Measurements from ENCODE around the gene ITGB1BP1.

ITGB1BP1 gene

DNA sequence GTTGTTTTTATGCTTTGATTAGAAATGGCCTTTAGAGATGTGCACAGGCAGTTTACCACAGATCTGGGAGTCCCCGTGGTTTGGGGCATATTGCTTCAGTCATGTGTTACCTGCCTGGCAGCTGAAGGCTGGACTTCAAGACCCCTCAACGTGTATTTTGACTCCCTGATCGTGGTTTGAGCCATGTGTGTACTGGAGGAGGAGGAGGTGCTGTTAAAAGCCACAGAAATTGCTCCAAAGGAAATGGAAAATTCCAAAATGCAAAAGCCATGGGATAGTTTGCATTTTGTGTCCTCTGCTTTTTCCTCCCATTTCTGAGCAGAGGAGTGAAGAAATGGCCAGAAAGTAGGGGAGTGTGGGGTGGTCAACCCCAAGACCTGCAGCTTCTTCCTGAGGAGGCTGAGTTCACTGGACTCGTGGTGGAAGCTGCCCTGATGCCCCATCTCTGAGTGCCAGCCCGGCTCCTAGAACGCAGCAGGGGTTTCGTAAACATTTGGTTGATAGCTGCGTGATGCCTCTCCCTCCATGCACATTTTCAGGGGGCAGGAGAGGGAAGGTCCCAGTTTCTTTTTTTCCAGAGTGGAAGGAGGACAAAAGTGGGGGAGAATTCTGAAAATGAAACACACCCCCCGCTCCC is 45.7 kb downstream of the ITGB1BP1 start:
- peak; percentile 18 for DNase-seq

DNA sequence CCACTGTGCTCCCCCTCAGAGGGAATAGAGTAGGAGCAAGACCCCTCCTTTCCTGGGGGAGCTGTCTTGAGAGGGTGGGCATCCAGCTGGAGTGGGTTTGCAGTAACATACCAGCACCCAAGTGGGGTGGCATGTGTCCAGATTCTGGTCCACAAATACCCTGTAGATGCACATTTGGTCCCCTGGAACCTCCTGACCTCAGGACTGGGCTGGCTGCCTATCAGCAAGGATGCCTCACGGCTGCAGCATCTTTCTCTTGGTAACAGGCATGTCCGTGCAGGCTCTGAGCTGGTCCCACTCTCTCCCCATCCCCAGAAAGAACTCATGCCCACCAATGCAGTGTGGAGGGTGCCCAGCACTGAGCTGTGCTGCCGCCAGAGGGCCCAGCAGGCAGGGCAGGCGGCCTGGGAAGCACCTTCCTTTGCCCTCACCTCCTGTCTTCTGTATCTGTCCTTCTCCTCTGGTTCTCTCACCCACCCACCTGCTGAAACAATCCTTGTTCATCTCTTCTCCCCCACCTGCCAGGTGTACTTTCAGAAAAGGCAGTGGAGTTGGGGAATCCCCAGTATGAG is 47.4 kb downstream of the ITGB1BP1 start:
- DNase-seq: no peak

DNA sequence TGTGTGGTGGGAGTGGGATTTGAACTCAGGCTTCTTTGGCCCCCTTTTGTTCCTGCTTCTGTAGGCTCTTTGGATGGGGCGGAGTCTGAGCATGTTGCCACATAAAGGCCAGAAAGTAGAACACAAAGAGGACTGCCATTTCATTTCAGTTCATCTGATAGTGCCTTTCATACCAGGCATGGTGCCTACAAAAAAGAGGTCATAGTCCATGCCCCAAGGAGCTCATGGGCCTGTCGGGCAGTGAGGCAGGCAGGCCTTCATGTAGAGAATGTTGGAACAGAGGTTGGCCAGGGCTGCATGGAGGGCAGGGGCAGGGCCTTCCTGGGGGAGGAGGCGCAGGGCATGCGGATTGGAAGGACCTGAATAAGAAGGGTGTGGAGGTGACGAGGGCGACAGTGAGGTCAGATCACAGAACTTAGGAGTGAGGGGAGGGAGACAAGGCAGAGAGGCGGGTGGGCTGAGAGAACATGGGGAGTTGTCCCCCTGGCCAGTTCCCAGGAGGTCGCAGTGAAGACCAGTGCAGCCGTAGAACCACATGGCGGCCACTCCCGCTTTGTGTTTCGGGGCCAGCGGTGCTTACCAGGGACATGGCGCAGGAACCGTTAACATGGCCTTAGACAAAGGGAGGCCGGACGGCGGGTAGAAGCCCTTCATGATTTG is 49.1 kb downstream of the ITGB1BP1 start:
- DNase-seq: no peak

DNA sequence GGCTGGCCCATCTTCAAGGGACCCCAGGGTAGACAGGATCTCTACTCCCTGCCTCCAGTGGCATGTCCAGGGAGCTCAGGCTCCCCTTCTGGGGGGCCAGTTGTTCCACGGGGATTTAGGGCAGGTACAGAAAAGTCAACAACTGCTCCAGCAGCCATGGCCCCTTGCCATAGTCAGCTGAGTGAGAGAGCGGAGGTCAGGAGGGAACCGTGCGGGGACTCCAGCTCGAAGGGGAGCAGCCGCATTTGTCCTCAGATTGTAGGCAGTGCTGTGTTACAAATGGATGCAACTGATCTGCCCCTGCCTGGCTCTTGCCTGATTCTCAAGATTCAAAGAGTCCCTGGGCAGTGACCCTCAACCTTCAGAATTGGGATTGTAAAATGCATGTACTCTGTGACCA is 49.9 kb downstream of the ITGB1BP1 start:
- no peak for DNase-seq

DNA sequence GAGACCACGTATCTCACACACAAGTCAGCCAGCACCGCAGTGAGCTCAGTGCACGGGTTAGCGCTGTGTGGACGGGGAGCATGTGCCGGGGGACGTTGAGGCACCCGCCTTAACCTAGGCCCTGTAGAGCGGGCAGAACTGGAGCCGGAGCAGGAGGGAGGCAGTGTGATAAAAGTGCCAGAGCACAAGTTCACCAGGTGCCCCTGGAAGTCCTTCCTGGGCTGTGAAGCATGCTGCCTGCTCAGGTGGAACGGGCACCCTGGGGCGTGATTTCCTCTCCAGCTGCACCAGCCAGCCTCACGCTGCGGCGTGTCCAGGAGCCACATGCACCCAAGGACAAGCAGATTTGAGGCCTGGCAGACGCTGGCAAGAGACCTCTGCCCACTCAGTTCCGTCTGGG is 50.3 kb downstream of the ITGB1BP1 start:
- DNase-seq: no peak

DNA sequence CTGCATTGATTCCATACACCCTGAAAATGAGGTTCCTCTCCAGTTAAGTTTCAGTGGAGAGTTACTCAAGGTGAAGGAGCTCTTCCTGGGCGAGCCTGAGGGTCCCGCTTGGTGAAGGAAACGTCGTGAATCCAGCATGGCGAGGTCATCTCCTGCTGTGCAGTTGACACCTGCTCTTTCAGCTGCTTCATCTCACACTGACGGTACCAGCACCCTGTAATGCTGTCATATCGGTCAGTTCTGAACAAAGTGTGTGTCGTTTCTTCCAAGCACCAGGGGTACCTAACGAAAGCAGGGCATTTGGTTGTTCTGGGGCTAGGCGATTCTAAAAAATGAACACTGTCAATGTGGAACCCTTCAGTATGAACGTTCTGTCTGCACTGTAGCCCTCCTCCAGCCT is 52.6 kb downstream of the ITGB1BP1 start:
- DNase-seq: no peak

DNA sequence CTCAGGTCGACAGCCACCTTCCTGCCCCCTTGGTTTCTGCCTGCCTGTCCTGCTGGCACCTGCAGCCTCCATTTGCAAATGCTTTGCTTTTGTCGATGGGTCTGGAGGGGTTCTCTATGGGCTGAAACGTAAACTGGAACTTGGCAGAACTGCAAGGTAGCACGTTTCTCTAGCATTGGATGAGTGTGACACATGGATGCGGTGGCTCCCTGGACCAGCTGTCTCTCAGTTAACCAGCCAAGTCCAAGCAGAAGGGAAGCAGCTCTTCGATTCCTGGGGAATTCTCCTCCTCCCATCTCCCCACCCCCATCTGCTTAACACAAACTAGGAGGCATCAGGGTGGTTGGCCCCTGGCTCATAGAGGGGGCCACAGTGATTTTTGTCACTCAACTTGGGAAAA is 57.3 kb downstream of the ITGB1BP1 start:
- DNase-seq: no peak

DNA sequence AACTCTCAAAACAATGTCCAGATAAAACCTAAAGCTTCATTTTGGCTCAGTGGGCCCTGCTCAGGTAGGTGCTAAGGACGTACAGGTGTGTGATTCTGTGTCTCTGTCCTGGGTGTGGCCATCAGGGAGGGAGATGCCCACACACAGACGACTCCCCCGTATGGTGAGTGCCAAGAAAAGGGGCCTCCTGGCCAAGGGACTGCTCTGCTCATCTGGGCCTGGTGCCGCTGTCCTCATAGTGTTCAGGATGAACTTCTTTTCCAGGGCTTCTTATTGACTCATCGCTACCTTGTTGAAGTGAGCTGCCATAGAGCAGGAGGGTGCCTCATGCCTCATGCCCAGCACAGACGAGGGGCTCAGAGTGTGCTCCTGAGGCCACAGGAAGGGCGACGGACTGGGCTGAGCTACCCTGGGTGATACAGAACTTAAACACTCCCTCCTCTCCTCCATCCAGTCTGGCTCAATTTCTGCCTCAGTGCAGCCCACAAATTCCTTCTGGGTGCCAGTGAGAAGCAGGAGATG is 57.8 kb downstream of the ITGB1BP1 start:
- no peak for DNase-seq

DNA sequence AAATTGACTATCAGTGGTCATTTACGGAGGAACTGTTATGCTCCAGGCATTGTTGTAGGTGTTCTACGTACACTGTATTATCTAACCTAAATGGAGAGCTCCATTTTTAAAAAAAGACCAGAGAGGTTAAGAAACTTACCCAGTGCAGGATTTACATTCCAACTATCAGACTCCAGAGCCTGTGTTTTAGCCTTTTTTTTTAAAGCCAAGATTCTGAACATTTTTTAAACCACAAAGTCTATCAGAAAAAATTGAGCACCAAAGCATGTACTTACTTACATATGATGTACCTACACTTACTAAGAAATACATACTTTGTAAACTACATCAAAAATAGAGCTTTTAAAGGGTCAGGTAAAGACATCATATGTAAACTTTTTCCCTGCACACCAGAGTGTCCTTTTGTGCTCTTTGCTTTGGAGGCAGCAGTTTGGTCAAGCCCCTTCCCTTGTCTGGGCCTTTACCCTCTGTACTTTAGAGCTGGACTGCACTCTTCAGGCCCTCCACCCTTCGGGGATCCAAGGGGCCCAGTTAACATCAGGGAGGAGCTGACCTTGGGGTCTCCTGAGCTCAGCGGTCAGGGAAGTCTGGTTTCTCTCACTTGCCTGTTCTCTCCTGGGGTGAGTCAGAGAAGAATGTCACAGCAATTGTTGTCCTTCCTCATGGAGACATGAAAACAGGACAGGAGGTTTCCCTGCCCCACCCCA is 58.4 kb downstream of the ITGB1BP1 start:
- DNase-seq: peak; percentile 26

DNA sequence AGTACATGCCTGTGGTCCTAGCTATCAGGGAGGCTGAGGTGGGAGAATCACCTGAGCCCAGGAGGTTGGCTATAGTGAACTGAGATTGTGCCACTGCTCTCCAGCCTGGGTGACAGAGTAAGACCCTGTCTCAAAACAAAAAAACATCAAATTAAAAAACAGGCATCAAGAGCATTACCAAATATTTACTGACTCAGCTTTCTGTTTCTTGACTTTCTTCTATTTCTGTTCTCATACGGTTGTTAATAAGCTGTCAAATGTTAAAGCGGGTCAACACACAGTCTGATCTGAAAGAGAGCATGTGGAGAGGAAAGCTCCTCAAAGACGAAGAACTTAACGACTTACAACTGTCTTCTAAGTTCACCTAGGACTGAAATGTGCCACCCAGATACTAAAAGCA is 59.0 kb downstream of the ITGB1BP1 start:
- no peak for DNase-seq

DNA sequence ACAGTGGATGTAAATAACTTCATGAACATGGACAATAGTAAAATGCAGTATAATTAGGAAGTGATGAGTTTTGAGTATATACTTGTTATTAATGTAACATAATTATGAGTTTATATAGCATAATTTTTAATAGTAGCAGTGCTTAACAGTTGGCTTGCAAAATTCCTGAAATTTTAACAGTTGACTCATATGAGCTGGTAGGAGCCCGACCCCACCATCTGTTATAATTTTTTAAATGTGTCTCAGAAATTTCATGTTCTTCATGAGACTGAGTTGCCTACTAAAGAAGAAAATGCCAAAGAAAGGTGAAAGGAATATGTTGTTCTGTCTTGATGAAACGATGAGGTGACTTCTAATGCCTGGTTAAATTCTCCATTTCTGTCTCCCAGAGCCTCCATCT is 62.6 kb downstream of the ITGB1BP1 start:
- DNase-seq: peak; percentile 43

DNA sequence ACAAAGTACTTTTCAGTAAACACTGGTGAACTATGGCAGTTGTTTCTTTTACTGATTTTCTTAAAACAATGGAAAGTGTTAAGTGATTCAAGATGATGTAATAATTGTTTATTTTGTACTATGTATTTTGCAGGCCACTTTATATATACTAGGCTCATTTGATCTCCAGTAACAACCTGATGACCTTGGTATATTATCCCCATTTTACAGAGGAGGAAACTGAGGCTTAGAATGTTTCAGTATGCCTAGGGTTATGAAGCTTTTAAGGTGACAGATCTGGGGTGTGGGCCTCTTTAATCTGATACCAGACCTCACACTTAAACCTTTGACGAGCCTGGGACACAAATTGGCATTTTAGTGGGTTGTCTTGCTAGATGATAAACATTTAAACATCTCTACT is 63.2 kb downstream of the ITGB1BP1 start:
- DNase-seq: no peak

DNA sequence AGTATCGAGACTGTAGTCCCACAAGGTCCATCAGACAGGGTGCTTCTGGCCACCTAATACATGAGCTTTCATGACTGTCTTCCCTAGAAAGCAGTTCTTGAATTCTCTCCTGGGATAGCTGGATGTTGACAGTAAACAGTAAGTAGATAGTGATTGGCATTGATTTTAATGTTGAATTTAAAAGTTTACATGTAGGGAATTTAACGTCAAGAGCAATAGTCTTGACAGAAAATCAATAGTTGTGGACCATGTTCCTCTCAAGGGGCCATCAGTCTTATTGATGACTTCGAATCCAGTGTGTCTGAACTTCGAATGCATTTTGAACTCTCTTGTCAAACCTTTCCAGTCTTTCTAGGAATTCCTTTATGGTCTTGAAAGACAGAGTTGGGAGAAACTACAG is 63.9 kb downstream of the ITGB1BP1 start:
- no peak for DNase-seq

DNA sequence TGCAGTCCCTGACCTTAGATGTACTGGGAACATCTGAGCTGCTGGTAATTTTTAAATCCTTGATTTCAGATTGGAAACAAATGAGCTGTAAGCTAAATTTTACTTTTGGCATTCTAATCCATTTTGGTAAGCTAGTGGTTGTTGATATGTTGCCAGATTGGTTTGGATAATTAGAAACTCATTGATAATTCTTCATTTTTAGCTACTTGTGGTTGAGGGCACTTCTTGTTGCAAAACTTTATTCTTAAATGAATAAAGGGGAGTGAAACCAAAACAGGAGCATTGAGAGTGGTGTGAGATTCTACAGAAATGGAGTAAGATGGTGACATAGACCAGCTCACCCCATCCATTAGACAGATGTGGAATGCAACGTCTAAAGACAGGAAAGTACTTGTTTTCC is 64.5 kb downstream of the ITGB1BP1 start:
- DNase-seq: peak; percentile 28

DNA sequence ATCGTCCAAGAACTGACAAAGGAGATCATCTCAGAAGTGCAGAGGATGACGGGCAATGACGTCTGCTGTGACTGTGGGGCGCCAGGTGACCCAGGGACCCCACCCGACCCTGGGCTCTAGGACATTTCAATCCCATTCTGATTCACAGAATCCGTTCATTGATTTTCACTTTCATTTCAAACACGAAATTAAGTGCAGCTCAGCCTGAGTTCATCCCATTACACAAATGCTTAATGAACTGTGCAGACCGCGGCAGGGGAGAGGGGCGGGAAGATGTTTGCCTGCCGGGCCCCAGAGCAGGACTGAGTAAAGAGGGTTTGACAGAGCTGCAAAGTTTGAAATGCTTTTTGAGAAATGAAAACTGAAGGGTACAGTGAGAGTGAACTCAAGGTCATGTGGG is 67.1 kb downstream of the ITGB1BP1 start:
- no peak for DNase-seq

DNA sequence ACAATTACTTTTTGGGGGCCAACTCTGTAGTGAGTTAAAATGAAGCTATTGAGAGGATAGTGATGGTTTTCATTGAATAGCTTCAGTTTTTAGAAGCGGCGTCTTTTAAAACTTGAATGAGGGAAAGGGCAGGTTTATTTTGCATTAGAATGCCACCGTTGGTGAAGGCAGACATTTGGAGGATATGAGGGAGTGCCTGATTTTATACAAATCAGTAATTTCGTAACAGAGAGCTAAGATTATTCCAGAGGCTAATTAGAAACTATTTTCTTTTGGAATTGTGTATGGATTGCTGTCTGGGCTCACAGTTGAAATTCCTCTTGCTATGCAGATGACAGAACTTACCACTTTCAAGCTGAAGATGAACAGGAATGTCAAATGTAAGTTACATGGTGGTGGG is 67.6 kb downstream of the ITGB1BP1 start:
- no peak for DNase-seq

DNA sequence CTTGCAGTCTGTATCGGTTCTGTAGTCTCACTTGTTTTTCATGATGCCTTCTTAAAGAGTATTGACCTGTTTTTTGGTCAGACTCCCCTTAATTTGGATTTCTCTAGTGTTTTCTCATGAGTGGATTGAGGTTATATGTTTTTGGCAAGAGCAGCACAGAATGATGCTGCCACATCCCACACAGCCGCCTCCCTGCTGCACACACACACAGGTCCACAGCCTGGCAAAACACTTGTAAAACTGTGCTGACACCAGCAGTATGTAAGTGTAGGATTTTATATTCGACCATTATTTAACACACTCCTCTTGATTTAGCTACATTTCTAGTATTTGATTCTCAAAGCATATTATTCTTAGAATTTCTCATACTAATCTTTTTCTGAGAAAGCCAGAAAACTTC is 68.1 kb downstream of the ITGB1BP1 start:
- no peak for DNase-seq

DNA sequence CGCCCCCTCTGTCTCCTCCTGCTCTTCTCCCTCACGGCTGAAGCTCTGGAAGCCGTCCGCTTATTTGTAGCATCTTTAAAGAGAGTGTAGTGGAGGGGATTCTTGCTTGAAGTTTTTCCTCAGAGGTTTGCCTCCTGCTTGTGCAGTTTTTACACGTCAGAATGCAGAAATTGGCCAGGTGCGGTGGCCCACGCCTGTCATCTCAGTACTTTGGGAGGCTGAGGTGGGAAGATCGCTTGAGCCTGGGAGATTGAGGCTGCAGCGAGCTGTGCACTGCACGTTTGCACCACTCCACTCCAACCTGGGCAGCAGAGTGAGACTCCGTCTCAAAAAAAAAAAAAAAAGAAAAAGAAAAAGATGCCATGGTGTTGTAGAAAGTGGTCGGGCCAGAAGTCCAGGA is 69.0 kb downstream of the ITGB1BP1 start:
- no peak for DNase-seq

Data from fibroblast of skin of abdomen (primary cell).